GM10847 (cell line): ENCODE results near the gene BHMT.

Experiments used
- POLR2A ChIP-seq: IDR thresholded peaks from 2 replicates; pipeline ENCODE4 v1.6.1; 2011; ENCODE audit not compliant: insufficient read length; ENCODE audit errors: extremely low read depth

BHMT gene

GRCh38 chr5:79111387-79111959 lies at the start of gene BHMT:
BHMT (plus strand) TSS chr5:79111809; CDS start chr5:79111886, 77 bp downstream.
- TF ChIP-seq POLR2A, result no peak

GRCh38 chr5:79062436-79062835 lies 49.2 kb upstream of the BHMT start:
- no peak for TF ChIP-seq POLR2A

GRCh38 chr5:79069488-79070349 lies 41.9 kb upstream of the BHMT start, which contains the start of the genes BHMT2 and DMGDH:
BHMT2 (plus strand) TSS chr5:79069767; CDS start chr5:79069783, 16 bp downstream.
DMGDH (minus strand) TSS chr5:79069674; CDS start chr5:79069620, 54 bp downstream.
- TF ChIP-seq POLR2A, result no peak

- TF ChIP-seq POLR2A, result no peak
These were observed 41.3 kb upstream of the BHMT start for GRCh38 chr5:79070350-79070667.

GRCh38 chr5:79074641-79075040 lies 37.0 kb upstream of the BHMT start:
- TF ChIP-seq POLR2A, result no peak

GRCh38 chr5:79075646-79076426 lies 35.8 kb upstream of the BHMT start:
- TF ChIP-seq POLR2A, result no peak

- no peak for TF ChIP-seq POLR2A
These were observed 34.8 kb upstream of the BHMT start for GRCh38 chr5:79076819-79077218.

- no peak for TF ChIP-seq POLR2A
These were observed 33.8 kb upstream of the BHMT start for GRCh38 chr5:79077680-79078365.

GRCh38 chr5:79080804-79081203 lies 30.8 kb upstream of the BHMT start:
- TF ChIP-seq POLR2A, result no peak

GRCh38 chr5:79081779-79082178 lies 29.8 kb upstream of the BHMT start:
- no peak for TF ChIP-seq POLR2A

GRCh38 chr5:79086116-79086515 lies 25.5 kb upstream of the BHMT start:
- TF ChIP-seq POLR2A, result no peak

GRCh38 chr5:79088507-79088906 lies 23.1 kb upstream of the BHMT start:
- TF ChIP-seq POLR2A, result no peak

- TF ChIP-seq POLR2A, result no peak
These were observed 20.5 kb upstream of the BHMT start for GRCh38 chr5:79091064-79091463.

- TF ChIP-seq POLR2A, result no peak
These were observed 17.8 kb upstream of the BHMT start for GRCh38 chr5:79093762-79094161.

- TF ChIP-seq POLR2A, result no peak
These were observed 5.7 kb upstream of the BHMT start for GRCh38 chr5:79105868-79106267.
